Limb (tissue), 2 donors: ENCODE data around the gene DGKE.

Experiments
- DNase-seq, 2 donors: peaks; one replicate each; pipeline ENCODE4 v3.0.0-alpha.2; 2016; ENCODE audit errors: extremely low spot score in 2 of 2

Gene DGKE

GRCh38 chr17:56845934-56846333, 12.0 kb downstream of the DGKE start:
- no peak for DNase-seq

DNA sequence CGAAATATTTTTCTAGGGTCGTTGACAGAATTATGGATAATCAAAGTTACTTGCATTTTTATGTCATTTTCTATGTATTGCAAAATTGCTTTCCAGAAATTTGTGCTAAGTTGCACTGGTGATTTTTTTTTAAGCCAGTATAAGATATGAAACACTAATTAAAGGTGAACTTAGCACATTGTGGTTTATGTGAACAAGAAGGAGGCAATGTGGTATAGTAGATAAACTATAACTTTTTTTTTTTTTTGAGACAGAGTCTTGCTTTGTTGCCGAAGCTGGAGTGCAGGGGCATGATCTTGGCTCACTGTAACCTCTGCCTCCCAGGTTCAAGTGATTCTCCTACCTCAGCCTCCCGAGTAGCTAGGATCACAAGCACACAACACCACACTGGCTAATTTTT, 13.2 kb downstream of the DGKE start:
- DNase-seq: no peak

- no peak for DNase-seq
Observed at GRCh38 chr17:56849131-56849530, 15.2 kb downstream of the DGKE start.

- DNase-seq: no peak
Observed at GRCh38 chr17:56850591-56850990, 16.6 kb downstream of the DGKE start.

DNA sequence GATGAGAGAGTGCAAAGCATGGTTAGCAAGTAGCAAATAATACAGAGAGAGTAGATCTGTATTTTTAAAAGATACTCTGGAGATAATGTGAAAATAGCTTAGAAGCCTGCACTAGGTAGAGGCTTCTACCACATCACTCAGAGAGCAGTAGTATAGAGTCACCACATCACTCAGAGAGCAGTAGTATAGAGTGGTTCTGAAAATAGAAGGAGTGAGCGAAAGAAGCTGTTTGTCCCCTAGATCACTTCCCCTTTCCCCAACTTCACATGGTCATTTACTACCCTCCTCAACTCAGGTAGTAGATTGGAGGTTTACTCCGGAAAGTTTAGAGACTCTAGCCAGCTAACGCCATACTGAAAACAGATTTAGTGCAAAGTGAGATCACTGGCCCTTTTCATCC, 17.1 kb downstream of the DGKE start:
- no peak for DNase-seq

GRCh38 chr17:56861899-56862298, 27.9 kb downstream of the DGKE start:
- DNase-seq: no peak

DNA sequence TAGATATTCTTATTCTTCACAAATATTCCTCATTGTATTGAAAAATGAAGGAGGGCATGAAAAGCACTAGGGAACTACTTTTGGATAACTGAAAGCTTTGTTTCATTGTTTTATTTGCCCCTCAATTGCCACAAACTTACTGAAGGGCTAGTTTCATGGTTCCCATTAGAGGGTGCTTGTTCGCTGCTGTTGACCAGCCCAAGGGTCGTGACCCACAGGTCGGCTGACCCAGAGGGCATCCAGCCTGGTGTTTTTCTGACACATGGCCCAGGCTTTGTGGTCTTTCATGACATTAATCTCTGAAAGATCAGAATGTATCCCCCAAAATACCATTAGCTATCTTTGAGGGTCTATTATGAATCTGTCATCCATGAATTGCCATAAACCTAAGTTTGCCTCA, 30.0 kb downstream of the DGKE start:
- no peak for DNase-seq

GRCh38 chr17:56866076-56866475, 32.1 kb downstream of the DGKE start:
- no peak for DNase-seq

DNA sequence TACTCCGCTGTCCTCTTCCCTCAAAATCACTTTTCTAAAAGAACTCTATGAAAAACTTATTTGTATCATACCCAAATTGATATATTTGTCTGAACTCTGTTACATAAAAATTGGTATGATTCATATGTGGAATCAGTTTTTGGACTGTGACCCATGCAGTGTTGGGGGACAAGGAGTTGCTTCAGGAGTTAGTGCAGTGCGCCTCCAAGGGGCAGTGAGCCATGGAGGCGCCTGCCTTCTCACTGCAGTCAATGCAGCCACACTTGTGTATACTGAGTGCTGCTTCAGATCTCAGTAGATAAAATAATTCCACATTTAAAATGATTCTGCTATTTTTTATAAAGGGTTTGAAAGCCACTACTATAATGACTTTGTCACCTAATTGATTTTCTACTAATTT, 32.5 kb downstream of the DGKE start:
- DNase-seq: no peak

DNA sequence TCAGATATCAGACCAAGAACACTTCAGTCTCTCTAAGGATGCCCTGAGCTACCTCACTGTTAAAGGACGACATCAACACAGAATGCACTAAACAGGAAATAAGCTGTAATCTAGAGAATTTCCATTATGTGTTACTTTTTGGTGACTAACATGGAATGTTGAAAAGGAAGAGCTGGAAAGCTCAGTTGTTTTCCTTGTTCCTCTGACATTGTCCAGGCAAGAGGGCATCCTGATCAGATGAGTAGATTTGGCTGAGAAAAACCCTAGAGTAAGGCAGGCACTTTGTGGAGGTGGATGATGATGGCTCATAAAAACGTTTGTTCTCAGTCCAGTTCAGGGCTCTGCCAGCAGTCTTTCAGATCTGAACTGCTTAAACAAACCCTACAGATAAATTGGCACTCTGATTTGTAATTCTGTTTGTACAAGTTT, 34.0 kb downstream of the DGKE start:
- no peak for DNase-seq

GRCh38 chr17:56868716-56869115, 34.8 kb downstream of the DGKE start:
- no peak for DNase-seq

GRCh38 chr17:56870081-56870651, 36.2 kb downstream of the DGKE start:
- no peak for DNase-seq

- no peak for DNase-seq
Observed at GRCh38 chr17:56876766-56877179, 42.8 kb downstream of the DGKE start.

- DNase-seq: no peak
Observed at GRCh38 chr17:56879280-56879679, 45.3 kb downstream of the DGKE start.

DNA sequence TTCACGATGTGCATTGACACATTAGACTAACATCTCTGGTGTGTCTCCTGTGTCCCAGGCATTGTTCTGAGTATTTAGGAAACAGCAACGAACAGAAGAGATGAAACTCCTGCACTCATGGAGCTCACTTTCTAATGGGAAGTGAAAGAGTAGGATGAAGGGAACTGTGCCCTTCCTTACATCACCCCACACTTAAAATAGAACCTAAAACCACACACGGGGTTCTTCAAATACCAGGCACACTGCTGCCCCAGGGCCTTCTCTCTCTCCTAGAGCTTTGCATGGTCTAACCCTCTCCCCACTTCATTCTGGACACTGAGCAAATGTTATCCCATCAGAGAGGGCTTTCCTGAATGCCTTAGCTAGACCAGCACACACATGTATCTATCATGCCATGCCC, 46.2 kb downstream of the DGKE start:
- no peak for DNase-seq

GRCh38 chr17:56880571-56880970, 46.6 kb downstream of the DGKE start:
- DNase-seq: no peak

- DNase-seq: no peak
Observed at GRCh38 chr17:56881685-56882295, 47.8 kb downstream of the DGKE start.

- DNase-seq: no peak
Observed at GRCh38 chr17:56883616-56884015, 49.7 kb downstream of the DGKE start.

GRCh38 chr17:56884483-56885311, 50.7 kb downstream of the DGKE start:
- DNase-seq: no peak

GRCh38 chr17:56885312-56885657, 51.3 kb downstream of the DGKE start:
- DNase-seq: no peak

DNA sequence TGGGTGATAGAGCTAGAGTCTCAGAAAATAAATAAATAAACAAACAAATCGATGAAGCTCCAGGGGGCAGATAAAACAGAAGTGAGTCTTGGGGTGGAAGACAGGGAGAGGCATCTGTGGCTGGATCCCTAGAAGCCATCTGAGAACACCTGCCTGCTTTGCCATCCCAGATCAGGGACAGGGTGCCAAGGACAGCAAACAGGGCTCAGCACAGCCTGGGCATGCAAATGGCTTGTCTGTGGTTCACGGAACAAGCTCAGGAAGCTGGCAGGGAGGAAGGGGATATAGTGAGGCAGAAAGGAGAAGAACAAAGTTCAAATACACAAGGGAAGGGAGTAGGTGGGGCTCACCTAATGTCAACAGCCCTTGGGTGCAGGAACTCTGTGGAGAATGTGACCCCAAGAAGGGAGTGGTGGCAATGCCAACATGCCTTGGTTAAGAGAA, 52.4 kb downstream of the DGKE start:
- no peak for DNase-seq

GRCh38 chr17:56887105-56887504, 53.2 kb downstream of the DGKE start:
- no peak for DNase-seq
